Activated T-cell treated with anti-CD3 and anti-CD28 coated beads, Interleukin-2, amount 50 U/mL, for 1 hour (primary cell): Measurements from ENCODE around the gene PPP2R5C.
A peak's percentile ranks its signal among the peaks of the same experiment; 100 is the strongest.
"Not testable (repeated sequence)": the region's sequence is repeated elsewhere in the genome, so short reads cannot be mapped to it uniquely, and the experiment has no call there.

Source experiments
- DNase-seq: peaks from one replicate; pipeline ENCODE4 v3.0.0-alpha.2; 2020

Gene PPP2R5C

DNA sequence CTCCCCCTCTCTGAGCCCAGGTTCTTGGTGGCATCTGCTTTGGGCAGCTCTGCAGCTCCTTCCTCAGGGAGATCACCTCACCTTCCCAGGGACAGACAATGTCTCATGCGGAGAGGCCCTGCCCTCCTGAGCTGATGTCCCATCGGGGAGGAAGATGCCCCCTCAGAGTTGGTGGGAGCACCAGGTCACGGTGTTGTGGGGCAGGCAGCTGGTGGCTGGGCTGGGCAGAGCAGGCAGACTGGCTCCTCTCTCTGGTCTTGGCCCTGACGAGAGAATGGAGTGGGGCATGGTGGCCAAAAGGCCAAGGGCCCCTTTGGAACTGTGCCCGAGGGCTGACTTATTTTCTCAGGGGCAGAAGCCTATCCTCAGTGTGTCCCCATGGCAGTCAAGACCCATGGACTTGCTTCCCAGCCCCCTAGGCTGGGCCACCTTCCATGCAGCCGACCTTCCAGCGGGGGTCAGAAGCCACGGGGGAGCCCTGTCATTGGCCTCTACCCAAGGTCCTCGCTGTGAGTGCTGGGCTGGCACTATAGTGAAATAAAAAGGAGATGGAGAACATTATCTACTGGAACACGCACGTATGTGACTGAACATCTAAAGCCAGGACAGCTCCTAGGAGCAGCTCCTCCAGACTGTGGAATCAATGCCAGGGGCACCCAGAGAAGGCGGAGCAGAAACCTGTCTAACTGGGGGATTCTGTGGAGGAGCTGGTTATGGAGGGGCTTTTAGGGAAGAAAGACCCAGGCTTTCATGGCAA, 21.9 kb downstream of the PPP2R5C start:
- DNase-seq: no peak

DNA sequence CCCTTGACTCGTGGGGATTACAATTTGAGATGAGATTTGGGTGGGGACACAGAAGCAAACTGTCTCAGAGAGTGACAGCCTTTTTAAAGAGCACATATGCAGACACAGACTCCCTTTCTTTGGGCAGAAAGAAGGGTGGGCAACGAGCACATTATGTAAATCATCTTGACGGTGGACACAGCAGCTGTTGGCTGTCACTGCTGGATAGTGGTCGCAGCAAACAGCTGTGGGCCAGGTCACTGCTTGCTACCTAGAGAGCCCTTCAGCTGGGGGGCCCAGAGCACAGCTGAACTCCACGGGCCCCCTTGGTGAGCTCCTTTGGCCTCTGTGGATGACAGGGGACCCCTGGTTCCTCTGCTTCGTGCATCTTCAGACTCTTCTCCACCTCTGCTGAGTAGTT, 23.1 kb downstream of the PPP2R5C start:
- DNase-seq: no peak

DNA sequence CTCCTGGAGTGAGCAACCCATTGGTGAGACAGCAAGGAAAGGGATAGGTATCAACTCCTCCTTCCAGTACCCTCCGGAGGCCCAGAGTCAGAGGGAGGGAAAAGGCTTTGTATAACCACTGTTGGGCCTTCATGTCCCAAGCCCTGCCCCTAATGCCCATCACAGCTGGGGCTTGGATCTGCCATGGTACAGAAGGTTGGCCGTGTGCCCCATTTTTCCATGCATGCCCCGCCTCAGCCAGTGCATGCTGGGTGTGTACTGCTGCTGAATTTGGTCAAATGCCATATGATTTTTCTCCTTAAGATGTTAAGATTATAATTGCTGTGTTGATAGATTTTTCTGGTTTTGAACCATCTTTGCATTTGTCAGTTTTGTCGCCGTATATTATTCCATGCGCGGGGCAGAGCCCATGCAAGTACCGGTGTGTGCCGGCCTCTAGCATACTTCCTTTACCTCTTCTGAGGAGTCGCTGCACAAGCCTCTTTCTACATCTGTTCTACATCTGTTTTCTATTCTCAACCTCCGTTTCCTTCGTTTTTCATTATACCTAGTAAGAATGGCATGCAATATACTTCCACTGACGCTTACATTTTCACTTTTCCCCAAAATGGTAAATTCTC, 26.6 kb downstream of the PPP2R5C start:
- DNase-seq: no peak

DNA sequence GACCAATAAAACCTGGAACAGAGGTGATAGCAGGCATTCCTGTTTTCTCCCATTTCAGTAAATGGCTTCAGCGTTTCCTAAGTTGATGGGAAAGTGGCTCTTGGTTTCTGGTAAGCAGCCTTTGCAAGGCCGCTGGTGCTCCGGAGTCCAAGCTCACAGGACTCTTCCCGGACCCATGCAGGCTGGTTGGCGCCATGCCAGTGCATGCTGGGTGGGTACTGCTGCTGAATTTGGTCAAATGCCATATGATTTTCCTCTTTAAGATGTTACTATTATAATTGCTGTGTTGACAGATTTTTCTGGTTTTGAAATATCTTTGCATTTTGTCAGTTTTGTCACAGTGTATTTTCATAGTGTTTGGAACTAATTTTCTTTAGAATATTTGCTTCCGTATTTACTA, 27.7 kb downstream of the PPP2R5C start:
- DNase-seq: no peak

DNA sequence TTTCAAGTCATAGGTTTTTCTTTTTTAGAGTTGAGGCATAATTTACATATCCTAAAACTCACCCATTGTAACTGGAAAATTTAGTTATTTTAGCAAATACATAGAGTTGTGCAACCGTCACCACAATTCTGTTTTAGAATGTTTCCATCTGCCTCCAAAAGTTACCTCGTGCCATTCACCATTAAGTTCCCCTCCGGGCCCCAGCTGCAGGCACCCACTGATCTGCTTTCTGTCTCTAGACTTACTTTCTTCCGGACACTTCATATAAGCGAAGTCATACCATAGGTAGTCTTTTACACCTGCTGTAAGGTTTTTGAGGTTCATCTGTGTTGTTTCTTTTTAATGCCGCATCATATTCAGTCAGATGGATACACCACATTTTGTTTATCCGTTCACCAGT, 28.7 kb downstream of the PPP2R5C start:
- DNase-seq: no peak

DNA sequence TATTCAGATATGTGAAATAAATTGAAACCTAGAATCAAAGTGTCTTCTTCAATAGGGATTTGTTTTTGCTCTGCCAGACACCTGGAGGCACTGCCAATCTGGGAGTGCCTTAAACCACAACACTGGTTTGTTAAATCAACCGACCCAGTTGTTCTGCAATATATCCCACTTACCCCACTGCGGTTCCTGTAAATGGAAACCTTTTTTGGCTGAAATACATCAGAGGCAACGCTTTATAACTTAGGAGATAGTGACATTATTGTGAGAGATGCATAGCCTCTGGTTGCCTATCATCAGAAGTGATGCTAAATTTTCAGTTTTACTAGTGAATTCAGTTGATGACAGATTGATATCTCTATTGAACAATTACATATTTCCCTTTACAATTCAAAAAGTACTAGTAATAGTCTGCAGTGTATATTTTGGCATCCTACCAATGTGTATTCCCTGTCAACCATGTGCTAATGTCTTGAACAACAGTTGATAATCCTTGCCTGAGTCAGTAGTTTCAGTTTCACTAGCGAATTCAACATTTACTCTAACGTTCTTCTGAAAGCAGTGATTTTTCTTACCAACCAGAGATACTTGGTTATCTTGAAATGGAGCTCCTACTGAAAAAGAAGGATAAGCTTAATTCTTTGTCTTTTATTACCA, 30.5 kb downstream of the PPP2R5C start:
- DNase-seq: no peak

DNA sequence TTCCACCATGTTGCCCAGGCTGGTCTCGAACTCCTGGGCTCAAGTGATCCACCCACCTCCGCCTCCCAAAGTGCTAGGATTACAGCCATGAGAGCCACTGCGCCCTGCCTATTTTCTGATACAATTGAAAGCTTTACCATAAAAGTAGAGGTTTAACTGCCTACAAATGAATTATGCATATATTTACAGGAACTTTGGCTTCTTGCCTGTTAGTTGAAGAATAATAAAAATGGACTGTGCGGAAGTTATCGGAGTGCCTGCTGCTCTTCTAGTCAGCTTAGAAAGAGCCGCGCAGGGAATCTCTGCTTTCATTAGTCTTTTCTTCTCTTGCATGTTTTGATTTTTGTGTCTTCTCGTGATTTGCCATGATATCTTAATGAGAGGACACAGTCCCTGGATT, 34.5 kb downstream of the PPP2R5C start:
- no peak for DNase-seq

DNA sequence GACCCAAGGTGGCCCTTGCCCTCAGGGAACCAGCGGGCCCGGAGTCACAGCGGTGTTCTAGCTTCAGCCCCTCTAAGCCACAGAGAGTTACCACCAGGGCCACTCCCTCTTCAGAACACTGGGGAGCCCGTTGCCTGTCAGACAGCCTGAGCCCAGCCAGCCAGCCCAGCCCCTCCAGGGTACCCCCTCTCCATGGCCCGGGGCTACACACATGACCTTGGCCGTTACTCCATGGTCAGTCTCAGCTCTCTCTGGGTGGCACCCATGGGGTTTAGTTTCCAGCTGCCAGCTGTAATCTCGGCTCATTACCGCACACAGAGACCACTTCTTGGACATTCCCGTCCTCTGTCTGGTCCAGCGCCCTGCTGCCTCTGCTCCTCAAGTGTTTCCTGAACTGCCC, 35.0 kb downstream of the PPP2R5C start:
- DNase-seq: no peak

DNA sequence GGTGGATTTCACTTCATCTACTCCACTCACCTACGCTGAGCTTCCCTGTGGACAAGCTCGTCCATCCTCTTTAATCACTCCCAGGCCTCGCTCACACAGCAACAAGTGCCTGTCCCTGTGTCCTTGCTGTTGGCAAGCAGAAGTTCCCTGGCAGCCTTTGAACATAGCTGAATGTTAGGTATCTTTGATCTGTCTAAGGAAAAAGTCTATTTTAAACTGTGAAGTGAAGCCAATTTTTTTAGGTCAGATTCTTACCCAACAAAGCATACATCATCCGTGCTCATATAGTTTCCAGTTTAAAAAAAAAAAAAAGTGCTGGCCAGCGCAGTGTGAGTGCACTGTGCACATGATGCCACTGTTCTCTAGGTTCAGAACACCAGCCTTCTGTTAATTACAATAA, 36.3 kb downstream of the PPP2R5C start:
- DNase-seq: no peak

DNA sequence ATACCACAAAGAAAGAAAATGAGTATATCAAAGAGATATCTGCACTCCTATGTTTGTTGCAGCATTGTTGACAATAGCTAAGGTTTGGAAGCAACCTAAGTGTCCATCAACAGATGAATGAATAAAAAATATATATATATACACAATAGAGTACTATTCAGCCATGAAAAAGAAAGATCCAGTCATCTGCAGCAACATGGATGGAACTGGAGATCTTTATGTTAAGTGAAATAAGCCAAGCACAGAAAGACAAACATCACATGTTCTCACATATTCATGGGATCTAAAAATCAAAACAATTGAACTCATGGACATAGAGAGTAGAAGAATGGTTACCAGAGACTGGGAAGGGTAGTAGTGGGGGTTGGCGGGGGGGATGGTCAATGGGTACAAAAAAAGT, 42.9 kb downstream of the PPP2R5C start:
- not testable (repeated sequence) for DNase-seq

DNA sequence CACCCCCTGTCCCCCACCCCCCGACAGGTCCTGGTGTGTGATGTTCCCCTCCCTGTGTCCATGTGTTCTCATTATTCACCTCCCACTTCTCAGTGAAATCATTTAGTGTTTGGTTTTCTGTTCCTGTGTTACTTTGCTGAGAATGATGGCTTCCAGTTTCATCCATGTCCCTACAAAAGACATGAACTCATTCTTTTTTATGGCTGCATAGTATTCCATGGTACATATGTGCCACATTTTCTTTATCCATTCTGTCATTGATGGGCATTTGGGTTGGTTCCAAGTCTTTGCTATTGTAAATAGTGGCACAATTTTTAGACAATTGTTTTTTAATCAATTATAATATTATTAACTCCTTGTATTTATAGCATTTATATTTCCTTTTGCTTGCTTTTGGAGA, 44.7 kb downstream of the PPP2R5C start:
- DNase-seq: not testable (repeated sequence)

DNA sequence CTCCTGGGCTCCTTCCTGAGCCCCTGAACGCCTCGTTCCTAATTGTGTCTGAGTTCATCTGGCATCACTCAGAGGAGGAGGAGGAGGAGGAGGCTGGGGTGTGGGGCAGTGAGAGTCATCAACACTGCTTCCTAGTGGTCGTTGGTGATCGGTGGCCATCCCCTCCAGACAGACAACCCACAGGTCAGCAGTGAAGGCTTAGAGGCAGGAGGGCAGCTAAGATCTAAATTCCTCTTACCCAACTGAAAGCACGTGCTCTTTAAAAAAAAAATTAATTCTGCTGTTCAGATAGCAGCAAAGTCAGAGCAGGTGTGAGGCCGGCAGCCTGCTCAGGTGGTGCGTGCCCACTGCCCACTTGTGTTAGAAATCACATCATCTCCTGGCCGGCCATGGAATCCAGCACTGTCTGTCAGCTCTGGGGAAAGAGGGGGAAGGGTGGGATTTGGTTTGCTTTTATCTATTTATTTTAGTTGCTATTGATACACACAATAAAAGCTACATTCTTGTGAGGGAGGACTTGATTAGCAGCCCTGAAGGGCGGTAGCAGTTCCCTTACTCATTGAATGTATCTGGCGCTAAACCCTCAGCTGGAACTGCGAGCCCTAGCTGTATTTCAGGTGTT, 46.6 kb downstream of the PPP2R5C start:
- no peak for DNase-seq

DNA sequence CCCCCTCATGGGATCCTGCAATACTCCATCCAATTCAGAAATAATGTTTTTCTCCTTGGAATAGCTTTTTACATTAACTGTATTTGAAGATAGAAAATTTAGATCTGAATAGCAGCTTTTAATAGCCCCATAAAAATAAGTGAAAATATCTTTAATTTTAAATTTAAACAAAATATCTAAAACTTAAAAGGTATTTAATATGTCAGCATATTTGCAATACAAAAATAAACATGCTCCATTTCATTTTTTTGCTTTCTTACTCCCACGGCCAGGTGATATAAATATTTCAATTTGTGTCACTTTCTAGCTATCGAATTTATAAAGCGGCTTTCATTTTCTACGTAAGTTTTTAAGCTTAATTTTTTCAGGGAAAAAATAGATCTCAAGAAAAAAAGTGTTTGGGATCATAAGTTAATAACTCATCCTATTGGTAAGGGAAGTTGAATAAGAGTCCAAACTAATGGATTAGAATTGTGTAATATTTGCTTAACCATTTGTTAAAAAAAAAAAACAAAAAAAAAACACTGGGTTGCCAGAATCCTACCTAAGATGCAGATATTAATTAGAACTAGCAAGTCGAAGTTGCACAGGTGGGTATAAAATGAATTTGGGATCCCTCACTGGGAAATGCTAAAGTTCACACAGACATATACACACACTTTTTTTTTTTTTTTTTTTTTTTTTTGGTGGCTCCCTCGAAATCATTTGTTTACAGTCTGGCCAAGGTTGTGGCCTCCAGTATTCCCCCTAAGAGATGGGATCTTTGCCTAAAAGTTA, 47.6 kb downstream of the PPP2R5C start:
- no peak for DNase-seq

DNA sequence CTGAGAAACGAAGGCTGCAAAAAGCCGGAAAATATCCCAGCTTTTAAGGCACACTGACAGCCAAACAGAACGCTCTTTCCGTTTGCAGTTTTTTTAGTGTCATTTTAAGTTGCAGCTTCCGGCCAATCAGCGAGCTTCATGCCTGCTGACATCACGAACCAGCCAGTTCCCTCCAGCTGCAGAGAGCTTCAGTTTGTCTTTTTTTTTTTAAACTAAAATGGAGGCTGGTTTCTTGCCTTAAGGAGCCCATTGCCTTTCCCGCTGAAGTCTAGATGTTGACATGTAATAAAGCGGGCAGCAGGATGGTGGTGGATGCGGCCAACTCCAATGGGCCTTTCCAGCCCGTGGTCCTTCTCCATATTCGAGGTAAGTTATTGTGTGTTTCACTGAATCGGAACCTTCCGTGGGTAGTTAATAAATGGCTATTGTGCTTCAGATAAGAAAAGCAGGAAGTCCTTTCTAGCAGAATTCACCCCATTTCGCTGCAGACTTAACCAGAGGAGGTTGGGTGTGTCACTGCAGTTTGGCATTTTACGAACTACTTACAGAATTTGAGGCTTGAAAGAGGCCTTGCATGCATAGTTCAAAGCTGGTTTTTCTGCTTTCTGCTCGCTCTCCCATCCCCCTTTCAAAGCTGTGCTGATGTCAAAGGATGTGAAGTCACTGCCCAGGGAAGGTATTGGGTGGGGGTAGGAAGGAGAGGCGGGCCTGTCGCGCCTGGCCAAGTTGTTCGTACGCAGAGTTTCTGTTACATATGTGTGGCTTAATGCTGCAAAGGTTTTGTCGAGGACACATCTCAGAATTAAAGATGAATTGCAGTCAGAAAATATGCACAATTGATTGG, 48.4 kb downstream of the PPP2R5C start:
- peak; percentile 80 for DNase-seq

DNA sequence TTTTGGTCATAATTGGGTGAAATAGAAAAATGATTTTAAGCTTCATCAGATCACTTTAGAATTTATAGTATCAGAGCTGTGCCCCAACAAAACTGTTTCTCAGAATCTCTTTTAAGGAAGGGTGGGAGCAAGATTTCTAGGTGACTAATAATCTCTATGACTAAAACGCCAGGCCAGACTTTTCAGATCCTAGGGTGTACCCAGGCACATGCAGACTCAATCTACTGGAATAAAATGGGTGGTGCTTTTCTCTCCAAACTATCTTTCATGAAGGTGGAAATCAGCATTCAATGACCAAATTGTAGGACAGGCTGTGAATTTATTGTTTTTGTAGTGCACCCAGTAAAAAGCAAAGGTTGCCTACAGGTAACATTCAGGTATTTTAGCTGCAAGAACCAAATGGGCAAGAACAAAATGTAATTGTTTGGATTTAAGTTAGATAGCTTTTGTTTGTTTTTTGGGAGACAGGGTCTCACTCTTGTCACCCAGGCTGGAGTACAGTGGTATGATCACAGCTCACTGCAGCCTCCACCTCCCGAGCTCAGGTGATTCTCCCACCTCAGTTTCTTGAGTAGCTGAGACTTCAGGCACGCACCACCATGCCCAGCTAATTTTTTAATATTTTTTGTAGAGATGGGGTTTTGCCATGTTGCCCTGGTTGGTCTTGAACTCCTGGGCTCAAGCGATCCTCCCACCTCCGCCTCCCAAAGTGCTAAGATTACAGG, 49.5 kb downstream of the PPP2R5C start:
- peak; percentile 41 for DNase-seq

DNA sequence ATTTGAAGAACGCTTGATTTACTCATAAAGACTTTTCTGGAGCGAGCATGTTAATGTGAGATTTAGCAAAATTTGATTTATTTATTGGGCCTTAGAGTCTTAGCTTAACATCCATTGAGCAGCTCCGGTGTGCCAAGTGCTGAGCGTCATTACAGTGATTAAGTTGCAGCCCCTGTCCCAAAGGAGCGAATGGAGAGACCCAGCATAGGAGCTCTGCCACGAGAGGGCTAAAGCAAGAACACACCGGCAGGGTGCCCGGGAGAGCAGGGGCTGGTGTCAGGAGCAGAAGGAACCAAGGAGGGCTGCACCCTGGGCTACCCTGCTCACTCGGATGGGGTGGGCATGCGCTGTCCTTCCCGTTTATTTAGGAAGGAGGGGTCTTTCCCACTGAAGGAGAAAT, 50.6 kb downstream of the PPP2R5C start:
- DNase-seq: peak; percentile 45

DNA sequence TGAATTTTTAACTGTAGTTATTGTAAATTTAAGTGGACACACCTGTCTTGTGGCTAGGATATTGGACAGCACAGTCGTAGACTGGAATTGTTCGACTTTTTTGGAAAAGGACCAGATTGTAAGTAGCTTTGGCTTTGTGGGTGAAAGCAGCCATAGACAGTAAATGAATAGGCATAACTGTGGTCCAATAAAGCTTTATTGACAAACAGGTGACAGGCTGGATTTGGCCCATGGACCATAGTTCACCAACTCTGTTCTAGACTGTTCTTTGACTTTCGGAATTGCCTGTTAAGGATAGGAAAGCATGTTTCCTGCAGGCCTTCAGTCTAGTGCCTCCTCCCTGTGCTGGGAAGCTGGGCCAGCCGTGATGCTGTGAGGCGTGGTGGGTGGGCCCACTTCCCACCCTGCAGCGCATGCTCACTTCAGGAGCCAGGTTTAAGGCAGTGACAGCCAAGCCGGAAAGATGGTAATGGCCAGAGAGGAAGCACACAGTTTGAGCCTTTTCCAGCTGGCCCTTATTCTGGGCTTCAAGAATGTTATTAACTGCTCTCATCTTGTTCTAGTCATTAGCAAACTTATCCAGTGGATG, 51.8 kb downstream of the PPP2R5C start:
- DNase-seq: no peak

DNA sequence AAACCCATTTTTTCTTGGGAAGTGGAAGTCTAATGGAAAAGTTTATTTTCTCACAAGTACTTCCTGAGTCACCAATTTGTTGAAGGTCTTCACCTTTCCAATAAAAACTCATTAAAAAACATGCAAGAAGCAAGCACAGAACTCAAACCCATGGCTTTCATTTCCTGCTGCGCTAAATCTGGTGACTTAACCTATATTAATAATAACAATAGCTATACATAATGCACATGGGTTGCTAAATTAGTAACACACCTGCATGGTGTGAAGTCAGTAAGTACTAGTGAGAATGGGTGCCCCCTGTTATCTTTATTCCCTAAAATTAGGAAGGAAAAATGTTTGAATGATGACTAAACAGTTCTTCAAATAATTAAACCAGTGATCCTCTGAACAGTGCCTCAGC, 52.3 kb downstream of the PPP2R5C start:
- DNase-seq: no peak

DNA sequence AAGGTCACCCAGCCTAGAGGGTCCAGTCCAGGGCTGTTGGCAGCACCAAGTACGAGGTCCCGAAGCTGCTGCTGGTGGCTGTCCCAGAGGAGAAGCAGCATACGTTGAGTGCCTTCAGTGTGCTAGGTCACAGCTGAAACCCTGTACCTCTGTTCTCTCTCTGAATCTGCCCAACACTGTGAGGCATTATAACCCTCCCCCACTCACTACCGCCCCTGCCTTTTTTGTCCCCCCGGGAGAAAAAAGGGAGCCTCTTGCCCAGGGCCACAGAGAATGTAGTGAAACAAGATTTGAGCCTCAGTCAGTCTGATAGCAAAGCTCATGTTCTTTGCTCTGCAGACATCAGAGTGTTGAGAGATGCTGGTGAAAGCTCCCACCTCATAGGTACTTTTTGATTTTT, 53.4 kb downstream of the PPP2R5C start:
- DNase-seq: no peak

DNA sequence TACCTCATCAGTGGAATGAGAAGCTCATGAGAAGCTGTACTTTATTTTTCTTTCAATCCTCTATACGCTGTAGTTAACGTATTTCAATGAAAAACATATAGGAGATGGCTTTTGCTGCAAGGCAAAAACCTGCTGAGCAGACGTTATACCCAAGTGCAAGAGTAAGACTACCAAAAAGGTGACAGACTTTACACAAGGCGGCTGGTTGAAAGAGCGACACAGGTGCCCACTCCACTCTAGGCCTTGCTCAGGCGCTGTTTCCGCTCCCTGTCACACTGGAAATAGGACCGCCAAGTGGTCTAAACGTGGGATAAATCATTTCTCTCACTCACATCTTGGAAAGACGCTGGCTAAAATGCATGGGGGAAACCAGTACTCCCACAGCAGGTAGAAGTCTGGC, 54.5 kb downstream of the PPP2R5C start:
- no peak for DNase-seq

DNA sequence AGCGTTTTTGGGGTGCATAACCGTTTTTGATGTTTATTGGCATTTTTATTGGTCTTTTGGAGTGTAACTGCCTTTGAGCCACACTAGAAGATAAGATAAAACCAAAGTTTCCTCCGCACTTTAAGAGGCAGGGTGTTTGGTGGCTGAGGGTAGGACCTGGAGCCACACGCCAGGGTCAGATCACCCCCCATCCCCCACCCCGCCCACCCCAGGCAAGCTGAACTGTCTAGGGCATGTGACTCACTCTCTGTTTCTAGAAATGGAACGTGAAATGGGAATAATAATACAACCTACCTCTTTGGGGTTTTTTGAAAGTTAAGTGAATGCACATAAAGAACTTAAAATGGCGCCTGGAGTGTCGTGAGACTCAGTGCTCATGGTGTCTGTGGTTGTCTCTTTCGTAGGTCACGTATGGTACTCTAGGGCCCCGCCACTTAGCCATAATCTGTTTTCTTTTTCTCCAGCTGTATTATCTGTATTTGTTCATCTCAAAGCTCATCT, 56.0 kb downstream of the PPP2R5C start:
- DNase-seq: peak; percentile 55
